NCI-H526 (cell line): ENCODE measurements around the gene NCF2.
A peak's percentile ranks its signal among the peaks of the same experiment; 100 is the strongest.

ENCODE experiments used
- DNase-seq, 2 experiments: peaks; one replicate each; lab custom pipeline; 2025; lab: John Stamatoyannopoulos, UW

The NCF2 gene

GRCh38 chr1:183611021-183611420, 20.8 kb upstream of the NCF2 start:
- no peak for DNase-seq

- DNase-seq, result no peak
Measured at GRCh38 chr1:183609759-183610452, 19.6 kb upstream of the NCF2 start.

- peak; percentile 84 to 93 for DNase-seq
Measured at GRCh38 chr1:183609313-183609712, 19.1 kb upstream of the NCF2 start.

GRCh38 chr1:183607322-183607980, 17.2 kb upstream of the NCF2 start:
- no peak for DNase-seq

- DNase-seq, result no peak
Measured at GRCh38 chr1:183605904-183606303, 15.6 kb upstream of the NCF2 start.

- DNase-seq, result no peak
Measured at GRCh38 chr1:183604815-183605214, 14.6 kb upstream of the NCF2 start.

GRCh38 chr1:183604038-183604808, 14.0 kb upstream of the NCF2 start:
- no peak for DNase-seq

- no peak for DNase-seq
Measured at GRCh38 chr1:183602510-183602909, 12.3 kb upstream of the NCF2 start.

GRCh38 chr1:183600634-183601033, 10.4 kb upstream of the NCF2 start:
- no peak for DNase-seq

- DNase-seq, result no peak
Measured at GRCh38 chr1:183600136-183600535, 9.9 kb upstream of the NCF2 start.

GRCh38 chr1:183598386-183598785, 8.1 kb upstream of the NCF2 start:
- no peak for DNase-seq

- no peak for DNase-seq
Measured at GRCh38 chr1:183597656-183598347, 7.5 kb upstream of the NCF2 start.

GRCh38 chr1:183596500-183596899, 6.2 kb upstream of the NCF2 start:
- no peak for DNase-seq

GRCh38 chr1:183595537-183595936, 5.3 kb upstream of the NCF2 start:
- no peak for DNase-seq

GRCh38 chr1:183593356-183593755, 3.1 kb upstream of the NCF2 start:
- no peak for DNase-seq

- DNase-seq, result no peak
Measured at GRCh38 chr1:183592733-183593132, 2.5 kb upstream of the NCF2 start.

GRCh38 chr1:183589874-183590243, 400 bp downstream of the NCF2 start:
- DNase-seq, result no peak

- no peak for DNase-seq
Measured at GRCh38 chr1:183589384-183589783, 875 bp downstream of the NCF2 start.

GRCh38 chr1:183588827-183589226, 1.4 kb downstream of the NCF2 start:
- DNase-seq, result no peak

GRCh38 chr1:183586926-183587325, 3.3 kb downstream of the NCF2 start:
- DNase-seq, result no peak

GRCh38 chr1:183586455-183586854, 3.8 kb downstream of the NCF2 start:
- no peak for DNase-seq

- DNase-seq, result no peak
Measured at GRCh38 chr1:183585038-183585437, 5.2 kb downstream of the NCF2 start.

- DNase-seq, result no peak
Measured at GRCh38 chr1:183584147-183584546, 6.1 kb downstream of the NCF2 start.
